ENCODE measurements around the gene ATP5F1E.

The ATP5F1E gene

GRCh38 chr20:58992911-58993310 is 39.2 kb downstream of the ATP5F1E start:
- H3K27me3 ChIP-seq (replicated peaks in 2 of 5; ENCODE audit: control insufficient read depth in 4 of 5, insufficient read depth in 5 of 5, low read length in 4 of 5): no peaks in the 10 kb centered on the region
- no peak overlapping the region for H3K4me3 ChIP-seq (ENCODE audit: control insufficient read depth in 1 of 7, extremely low read depth in 1 of 7, insufficient read depth in 4 of 7, low read depth in 2 of 7, low read length in 6 of 7)
- no peak overlapping the region for H3K27ac ChIP-seq (ENCODE audit: insufficient read depth in 1 of 2, low read depth in 1 of 2, low read length in 2 of 2, poor library complexity in 1 of 2, severe bottlenecking in 2 of 2)
- H3K4me1 ChIP-seq (ENCODE audit: control extremely low read depth in 1 of 4, control insufficient read depth in 4 of 4, insufficient read depth in 4 of 4, low read length in 3 of 4): no peaks in the 10 kb centered on the region
- 100% methylated on average over 3 of the region's 3 CpGs for WGBS (ENCODE audit: insufficient coverage)
- H3K36me3 ChIP-seq (ENCODE audit: control insufficient read depth in 4 of 4, insufficient read depth in 4 of 4, low read length in 3 of 4): peaks cover 33 to 97% (median 73%) of the 10 kb centered on the region in 4 experiments
- H3K9me3 ChIP-seq (ENCODE audit: control extremely low read depth in 1 of 5, control insufficient read depth in 4 of 5, insufficient read depth in 2 of 5, low read depth in 1 of 5, low read length in 4 of 5): no peaks in the 10 kb centered on the region
- CTCF ChIA-PET: interaction anchor here (0.6 to 1.2 kb wide), 2 partner anchors 9 to 17 kb away, joined by 3 read pairs; no protein-coding TSS in a partner anchor
- POLR2A ChIA-PET: no interaction called here
- no peak for DNase-seq

GRCh38 chr20:58991715-58992114 is 40.4 kb downstream of the ATP5F1E start:
- Histone ChIP-seq H3K9me3 (ENCODE audit: control extremely low read depth in 1 of 5, control insufficient read depth in 4 of 5, insufficient read depth in 2 of 5, low read depth in 1 of 5, low read length in 4 of 5) (no peaks in the 10 kb centered on the region), H3K27ac (ENCODE audit: insufficient read depth in 1 of 2, low read depth in 1 of 2, low read length in 2 of 2, poor library complexity in 1 of 2, severe bottlenecking in 2 of 2) (no peak overlapping the region), H3K4me3 (ENCODE audit: control insufficient read depth in 1 of 7, extremely low read depth in 1 of 7, insufficient read depth in 4 of 7, low read depth in 2 of 7, low read length in 6 of 7) (no peak overlapping the region), H3K36me3 (ENCODE audit: control insufficient read depth in 4 of 4, insufficient read depth in 4 of 4, low read length in 3 of 4) (peaks cover 33 to 97% (median 73%) of the 10 kb centered on the region in 4 experiments), H3K27me3 (replicated peaks in 2 of 5; ENCODE audit: control insufficient read depth in 4 of 5, insufficient read depth in 5 of 5, low read length in 4 of 5) (no peaks in the 10 kb centered on the region), H3K4me1 (ENCODE audit: control extremely low read depth in 1 of 4, control insufficient read depth in 4 of 4, insufficient read depth in 4 of 4, low read length in 3 of 4) (no peaks in the 10 kb centered on the region)
- ChIA-PET POLR2A (interaction anchor here (0.6 kb wide), 1 partner anchor 28 kb away, joined by 4 read pairs; no protein-coding TSS in a partner anchor), CTCF (no interaction called here)
- no peak for DNase-seq
- 98% methylated on average over 4 of the region's 9 CpGs for WGBS (ENCODE audit: insufficient coverage)

GRCh38 chr20:58990651-58991445 is 41.3 kb downstream of the ATP5F1E start:
- Histone ChIP-seq H3K9me3 (ENCODE audit: control extremely low read depth in 1 of 5, control insufficient read depth in 4 of 5, insufficient read depth in 2 of 5, low read depth in 1 of 5, low read length in 4 of 5) (no peaks in the 10 kb centered on the region), H3K27me3 (replicated peaks in 2 of 5; ENCODE audit: control insufficient read depth in 4 of 5, insufficient read depth in 5 of 5, low read length in 4 of 5) (no peaks in the 10 kb centered on the region), H3K4me1 (ENCODE audit: control extremely low read depth in 1 of 4, control insufficient read depth in 4 of 4, insufficient read depth in 4 of 4, low read length in 3 of 4) (no peaks in the 10 kb centered on the region), H3K27ac (ENCODE audit: insufficient read depth in 1 of 2, low read depth in 1 of 2, low read length in 2 of 2, poor library complexity in 1 of 2, severe bottlenecking in 2 of 2) (no peak overlapping the region), H3K4me3 (ENCODE audit: control insufficient read depth in 1 of 7, extremely low read depth in 1 of 7, insufficient read depth in 4 of 7, low read depth in 2 of 7, low read length in 6 of 7) (no peak overlapping the region), H3K36me3 (ENCODE audit: control insufficient read depth in 4 of 4, insufficient read depth in 4 of 4, low read length in 3 of 4) (peaks cover 30 to 96% (median 71%) of the 10 kb centered on the region in 4 experiments)
- no peak for DNase-seq
- CTCF ChIA-PET: interaction anchor here (1.2 to 1.6 kb wide), 2 partner anchors 9 to 18 kb away, joined by 5 to 7 read pairs; no protein-coding TSS in a partner anchor
- POLR2A ChIA-PET: interaction anchor here (0.6 kb wide), 1 partner anchor 29 kb away, joined by 4 read pairs; no protein-coding TSS in a partner anchor
- 100% methylated on average over 13 of the region's 14 CpGs for WGBS (ENCODE audit: insufficient coverage)

- POLR2A ChIA-PET: interaction anchor here (1.1 kb wide), 1 partner anchor 43 kb away, joined by 3 read pairs; the partner anchor contains the start of gene ATP5F1E
- Histone ChIP-seq H3K27ac (ENCODE audit: insufficient read depth in 1 of 2, low read depth in 1 of 2, low read length in 2 of 2, poor library complexity in 1 of 2, severe bottlenecking in 2 of 2) (no peak overlapping the region), H3K36me3 (ENCODE audit: control insufficient read depth in 4 of 4, insufficient read depth in 4 of 4, low read length in 3 of 4) (peaks cover 27 to 80% (median 59%) of the 10 kb centered on the region in 4 experiments), H3K4me1 (ENCODE audit: control extremely low read depth in 1 of 4, control insufficient read depth in 4 of 4, insufficient read depth in 4 of 4, low read length in 3 of 4) (no peaks in the 10 kb centered on the region), H3K4me3 (ENCODE audit: control insufficient read depth in 1 of 7, extremely low read depth in 1 of 7, insufficient read depth in 4 of 7, low read depth in 2 of 7, low read length in 6 of 7) (no peak overlapping the region), H3K27me3 (replicated peaks in 2 of 5; ENCODE audit: control insufficient read depth in 4 of 5, insufficient read depth in 5 of 5, low read length in 4 of 5) (no peaks in the 10 kb centered on the region), H3K9me3 (ENCODE audit: control extremely low read depth in 1 of 5, control insufficient read depth in 4 of 5, insufficient read depth in 2 of 5, low read depth in 1 of 5, low read length in 4 of 5) (no peaks in the 10 kb centered on the region)
- WGBS (ENCODE audit: insufficient coverage): 97% methylated on average over 10 of the region's 10 CpGs
- no peak for DNase-seq
- CTCF ChIA-PET: no interaction called here
Measured at GRCh38 chr20:58989196-58989595, 42.9 kb downstream of the ATP5F1E start.

GRCh38 chr20:58988565-58988882 is 43.6 kb downstream of the ATP5F1E start:
- WGBS (ENCODE audit: insufficient coverage): 100% methylated on average over 2 of the region's 6 CpGs

GRCh38 chr20:58987790-58988564 is 44.2 kb downstream of the ATP5F1E start:
- Histone ChIP-seq H3K4me3 (ENCODE audit: control insufficient read depth in 1 of 7, extremely low read depth in 1 of 7, insufficient read depth in 4 of 7, low read depth in 2 of 7, low read length in 6 of 7) (no peak overlapping the region), H3K27me3 (replicated peaks in 2 of 5; ENCODE audit: control insufficient read depth in 4 of 5, insufficient read depth in 5 of 5, low read length in 4 of 5) (no peaks in the 10 kb centered on the region), H3K36me3 (ENCODE audit: control insufficient read depth in 4 of 4, insufficient read depth in 4 of 4, low read length in 3 of 4) (peaks cover 16 to 68% (median 49%) of the 10 kb centered on the region in 4 experiments), H3K9me3 (ENCODE audit: control extremely low read depth in 1 of 5, control insufficient read depth in 4 of 5, insufficient read depth in 2 of 5, low read depth in 1 of 5, low read length in 4 of 5) (no peaks in the 10 kb centered on the region), H3K4me1 (ENCODE audit: control extremely low read depth in 1 of 4, control insufficient read depth in 4 of 4, insufficient read depth in 4 of 4, low read length in 3 of 4) (no peaks in the 10 kb centered on the region), H3K27ac (ENCODE audit: insufficient read depth in 1 of 2, low read depth in 1 of 2, low read length in 2 of 2, poor library complexity in 1 of 2, severe bottlenecking in 2 of 2) (no peak overlapping the region)
- ChIA-PET CTCF (no interaction called here), POLR2A (interaction anchor here (0.6 kb wide), 1 partner anchor 9 kb away, joined by 3 read pairs; no protein-coding TSS in a partner anchor)
- no peak for DNase-seq
- 97% methylated on average over 9 of the region's 9 CpGs for WGBS (ENCODE audit: insufficient coverage)

More at GRCh38 chr20:58988565-58988882, 43.6 kb downstream of the ATP5F1E start:
- Histone ChIP-seq H3K4me3 (ENCODE audit: control insufficient read depth in 1 of 7, extremely low read depth in 1 of 7, insufficient read depth in 4 of 7, low read depth in 2 of 7, low read length in 6 of 7) (no peak overlapping the region), H3K27ac (ENCODE audit: insufficient read depth in 1 of 2, low read depth in 1 of 2, low read length in 2 of 2, poor library complexity in 1 of 2, severe bottlenecking in 2 of 2) (no peak overlapping the region), H3K27me3 (replicated peaks in 2 of 5; ENCODE audit: control insufficient read depth in 4 of 5, insufficient read depth in 5 of 5, low read length in 4 of 5) (no peaks in the 10 kb centered on the region), H3K9me3 (ENCODE audit: control extremely low read depth in 1 of 5, control insufficient read depth in 4 of 5, insufficient read depth in 2 of 5, low read depth in 1 of 5, low read length in 4 of 5) (no peaks in the 10 kb centered on the region), H3K36me3 (ENCODE audit: control insufficient read depth in 4 of 4, insufficient read depth in 4 of 4, low read length in 3 of 4) (peaks cover 21 to 73% (median 54%) of the 10 kb centered on the region in 4 experiments), H3K4me1 (ENCODE audit: control extremely low read depth in 1 of 4, control insufficient read depth in 4 of 4, insufficient read depth in 4 of 4, low read length in 3 of 4) (no peaks in the 10 kb centered on the region)
- ChIA-PET POLR2A (interaction anchor here (0.6 to 1.1 kb wide), 2 partner anchors 8 to 44 kb away, joined by 3 read pairs; partner anchors contain the start of gene ATP5F1E), CTCF (no interaction called here)
- DNase-seq: no peak
